C1 segment of cervical spinal cord (tissue), 14 donors: ENCODE measurements around the gene TTC3.
A peak's percentile ranks its signal among the peaks of the same experiment; 100 is the strongest.

Experiments
- DNase-seq, 14 donors: peaks; one replicate each; lab custom pipeline; 2025; lab: John Stamatoyannopoulos, UW

Gene TTC3

GRCh38 chr21:37061926-37062592 lies 11.0 kb upstream of the TTC3 start:
- no peak for DNase-seq

GRCh38 chr21:37062593-37062935 lies 10.5 kb upstream of the TTC3 start:
- no peak for DNase-seq

GRCh38 chr21:37063433-37063832 lies 9.6 kb upstream of the TTC3 start:
- no peak for DNase-seq

GRCh38 chr21:37064841-37065240 lies 8.2 kb upstream of the TTC3 start:
- no peak for DNase-seq

- DNase-seq: no peak
These were observed 7.4 kb upstream of the TTC3 start for GRCh38 chr21:37065561-37066177.

- peak in 8 of 14 donors; percentile 24 to 74 (median 42) for DNase-seq
These were observed 1.3 kb upstream of the TTC3 start for GRCh38 chr21:37071561-37072273.

- peak in 12 of 14 donors; percentile 59 to 99 (median 92) for DNase-seq
These were observed 623 bp upstream of the TTC3 start for GRCh38 chr21:37072274-37072987.

GRCh38 chr21:37073417-37074196 lies 553 bp downstream of the TTC3 start:
- DNase-seq: peak in 13 of 14 donors; percentile 48 to 85 (median 75)

GRCh38 chr21:37074197-37074510 lies 1.1 kb downstream of the TTC3 start:
- peak in 2 of 14 donors; percentile 33 to 59 for DNase-seq

GRCh38 chr21:37074546-37074945 lies 1.5 kb downstream of the TTC3 start:
- no peak for DNase-seq

- no peak for DNase-seq
These were observed 2.2 kb downstream of the TTC3 start for GRCh38 chr21:37075214-37075770.

GRCh38 chr21:37076087-37076850 lies 3.2 kb downstream of the TTC3 start:
- DNase-seq: no peak

GRCh38 chr21:37077403-37077802 lies 4.3 kb downstream of the TTC3 start:
- DNase-seq: no peak

GRCh38 chr21:37079211-37079824 lies 6.3 kb downstream of the TTC3 start:
- no peak for DNase-seq

GRCh38 chr21:37082375-37082774 lies 9.3 kb downstream of the TTC3 start:
- DNase-seq: no peak

GRCh38 chr21:37082856-37083528 lies 9.9 kb downstream of the TTC3 start:
- DNase-seq: no peak

GRCh38 chr21:37085726-37086125 lies 12.7 kb downstream of the TTC3 start:
- DNase-seq: no peak

- DNase-seq: peak in 1 of 14 donors; percentile 21
These were observed 14.1 kb downstream of the TTC3 start for GRCh38 chr21:37087188-37087587.

GRCh38 chr21:37088186-37088735 lies 15.2 kb downstream of the TTC3 start:
- no peak for DNase-seq
